Mesendoderm (in vitro differentiated cells): ENCODE measurements around the gene KDM1B. TPM values are rescaled to one million over a fixed set of nuclear protein-coding genes. Genes with fewer than 3 reads are reported as not detected.

ENCODE experiments used
- DNase-seq: peaks from one replicate; pipeline ENCODE4 v3.0.0; 2013
- H2AK5ac ChIP-seq: 2 replicates; pipeline ENCODE4 v1.6.1; 2013; ENCODE audit warnings: low read length, inconsistent platforms
- H2BK120ac ChIP-seq: 2 replicates; pipeline ENCODE4 v1.6.1; 2013; ENCODE audit warnings: low read depth, mild to moderate bottlenecking, low read length, moderate library complexity, mixed read lengths
- H2BK15ac ChIP-seq: replicated peaks from 2 replicates; pipeline ENCODE4 v1.6.1; 2013; ENCODE audit warnings: low read depth, mild to moderate bottlenecking, moderate library complexity
- H2BK5ac ChIP-seq: 2 replicates; pipeline ENCODE4 v1.6.1; 2013; ENCODE audit warnings: low read length, inconsistent platforms
- H3K18ac ChIP-seq: 2 replicates; pipeline ENCODE4 v1.6.1; 2013; ENCODE audit warnings: mild to moderate bottlenecking, low read length, mixed read lengths
- H3K23ac ChIP-seq: one replicate; pipeline ENCODE4 v1.6.1; 2013; ENCODE audit warnings: low read length
- H3K27ac ChIP-seq: 2 replicates; pipeline ENCODE4 v1.5.1; 2013; ENCODE audit warnings: low read depth, mild to moderate bottlenecking, inconsistent platforms, low read length, moderate library complexity
- H3K27me3 ChIP-seq: 2 replicates; pipeline ENCODE4 v1.6.1; 2013; ENCODE audit warnings: low read length, control low read depth, mild to moderate bottlenecking, inconsistent platforms; ENCODE audit not compliant: insufficient read depth, poor library complexity
- H3K36me3 ChIP-seq: 2 replicates; pipeline ENCODE4 v1.6.1; 2013; ENCODE audit warnings: low read length, inconsistent platforms; ENCODE audit not compliant: control insufficient read depth, insufficient read depth
- H3K4ac ChIP-seq: one replicate; pipeline ENCODE4 v1.6.1; 2013; ENCODE audit warnings: low read depth, mild to moderate bottlenecking, low read length, moderate library complexity
- H3K4me1 ChIP-seq: 2 replicates; pipeline ENCODE4 v1.6.1; 2013; ENCODE audit warnings: low read depth, low read length, inconsistent platforms; ENCODE audit not compliant: control insufficient read depth
- H3K4me2 ChIP-seq: 2 replicates; pipeline ENCODE4 v1.6.1; 2013; ENCODE audit warnings: low read length
- H3K4me3 ChIP-seq: 2 replicates; pipeline ENCODE4 v1.5.1; 2013; ENCODE audit warnings: mild to moderate bottlenecking, low read length
- H3K56ac ChIP-seq: one replicate; pipeline ENCODE4 v1.6.1; 2013; ENCODE audit warnings: low read length
- H3K79me1 ChIP-seq: 2 replicates; pipeline ENCODE4 v1.6.1; 2013; ENCODE audit warnings: low read length, inconsistent platforms
- H3K79me2 ChIP-seq: 2 replicates; pipeline ENCODE4 v1.6.1; 2013; ENCODE audit warnings: mild to moderate bottlenecking, low read length; ENCODE audit not compliant: control insufficient read depth, insufficient read depth
- H3K9ac ChIP-seq: 2 replicates; pipeline ENCODE4 v1.6.1; 2013; ENCODE audit warnings: low read length, inconsistent platforms
- H4K5ac ChIP-seq: one replicate; pipeline ENCODE4 v1.6.1; 2013; ENCODE audit warnings: low read length
- H4K8ac ChIP-seq: one replicate; pipeline ENCODE4 v1.6.1; 2013; ENCODE audit warnings: low read depth, mild to moderate bottlenecking, control low read depth, low read length, moderate library complexity
- WGBS: extraction: QIAGEN DNeasy Blood & Tissue Kit; methylation state at CpG from one replicate; pipeline ENCODE4 v1.1.7; 2013; ENCODE audit warnings: low lambda C conversion rate, missing lambda C conversion rate; ENCODE audit not compliant: insufficient coverage; ENCODE audit errors: extremely low coverage; 5-methylcytosine and 5-hydroxymethylcytosine counted together
- small RNA-seq: library from polyadenylated mRNA; stranded (forward); fragments of <200 nt; extraction: miRNeasy Mini kit (QIAGEN cat#:217004); gene quantifications from one replicate; pipeline ENCODE3, GENCODE V24; 2013; ENCODE audit not compliant: insufficient read depth

The KDM1B gene

DNA sequence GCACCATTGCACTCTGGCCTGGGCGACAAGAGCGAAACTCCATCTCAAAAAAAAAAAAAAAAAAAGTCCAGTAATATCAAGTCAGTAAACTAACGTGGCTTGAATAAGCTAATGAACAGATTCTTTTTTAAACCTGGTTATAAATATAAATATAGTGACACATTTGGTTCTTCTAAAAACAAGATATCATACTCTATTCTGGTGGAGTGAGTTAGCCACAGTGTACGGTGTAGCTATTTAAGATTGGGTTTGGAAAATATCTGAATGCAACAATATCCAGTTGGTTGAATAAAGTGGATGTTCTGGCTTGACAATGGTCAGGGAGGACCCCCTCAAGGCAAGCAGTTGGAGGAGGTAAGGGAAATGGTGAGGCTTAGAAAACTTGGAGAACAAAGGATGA is 115.0 kb downstream of the KDM1B start:
- H3K27ac ChIP-seq, result no peak overlapping the region
- WGBS, result no CpG with 5 or more reads among the region's 4 CpGs

More for the DNA sequence above, 115.0 kb downstream of the KDM1B start:
- no peak overlapping the region for H3K9ac ChIP-seq
- no peak overlapping the region for H3K18ac ChIP-seq
- no peak overlapping the region for H4K8ac ChIP-seq
- no peaks in the 10 kb centered on the region for H3K36me3 ChIP-seq
- no peak overlapping the region for H2BK120ac ChIP-seq
- H4K5ac ChIP-seq, result no peak overlapping the region
- no peak overlapping the region for H3K23ac ChIP-seq
- H3K4me1 ChIP-seq, result no peaks in the 10 kb centered on the region
- H2BK15ac ChIP-seq, result no peak overlapping the region
- H3K4me2 ChIP-seq, result no peak overlapping the region
- no peaks in the 10 kb centered on the region for H3K79me2 ChIP-seq
- H2BK5ac ChIP-seq, result no peak overlapping the region
- no peak overlapping the region for H2AK5ac ChIP-seq
- no peaks in the 10 kb centered on the region for H3K27me3 ChIP-seq
- H3K56ac ChIP-seq, result no peak overlapping the region
- H3K79me1 ChIP-seq, result no peaks in the 10 kb centered on the region
- H3K4ac ChIP-seq, result no peak overlapping the region
- DNase-seq, result no peak
- H3K4me3 ChIP-seq, result no peak overlapping the region

Small RNA genes lying within 50 kb of the gene (small RNA-seq; reads per million reads assigned to genes)
- not detected for gene RF00019
